Measurements from ENCODE around the gene GPR87.

The GPR87 gene

GRCh38 chr3:151276687-151277042 lies 40.0 kb downstream of the GPR87 start:
- Histone ChIP-seq H3F3A (ENCODE audit: low read depth) (no peaks in the 10 kb centered on the region), H3K4me2 (ENCODE audit: low read depth, low read length, poor library complexity, severe bottlenecking) (no peak overlapping the region), H3K9ac (ENCODE audit: low read depth, low read length, poor library complexity, severe bottlenecking) (no peak overlapping the region), H3K27me3 (ENCODE audit: insufficient read depth, low read length, poor library complexity, severe bottlenecking) (no peaks in the 10 kb centered on the region), H3K9me3 (ENCODE audit: insufficient read depth, low read depth, low read length) (no peaks in the 10 kb centered on the region), H3K36me3 (ENCODE audit: insufficient read depth, low read length) (peaks cover 14% of the 10 kb centered on the region; the same call in 1 of the 2 replicates), H3K4me1 (ENCODE audit: insufficient read depth, low read length, poor library complexity, severe bottlenecking) (peaks cover 52% of the 10 kb centered on the region), H3K4me3 (ENCODE audit: low read length, poor library complexity, severe bottlenecking) (no peak overlapping the region), H3K79me2 (ENCODE audit: insufficient read depth, low read length) (no peaks in the 10 kb centered on the region), H3K9me2 (replicated peaks; ENCODE audit: low read depth, low read length) (no peaks in the 10 kb centered on the region), H2AFZ (ENCODE audit: low read length) (no peak overlapping the region), H4K20me1 (ENCODE audit: insufficient read depth, low read length, poor library complexity, severe bottlenecking) (no peaks in the 10 kb centered on the region)
- no peak for TF ChIP-seq EZH2phosphoT487 (IDR thresholded peaks at IDR 0.05; ENCODE audit: borderline replicate concordance)
- no peak for TF ChIP-seq CTCF (conservative IDR thresholded peaks at IDR 0.05; ENCODE audit: low read length)

GRCh38 chr3:151276038-151276686 lies 40.5 kb downstream of the GPR87 start:
- H2AFZ ChIP-seq (ENCODE audit: low read length): no peak overlapping the region
- no peaks in the 10 kb centered on the region for H4K20me1 ChIP-seq (ENCODE audit: insufficient read depth, low read length, poor library complexity, severe bottlenecking)
- no peaks in the 10 kb centered on the region for H3F3A ChIP-seq (ENCODE audit: low read depth)
- H3K4me3 ChIP-seq (ENCODE audit: low read length, poor library complexity, severe bottlenecking): no peak overlapping the region
- H3K4me2 ChIP-seq (ENCODE audit: low read depth, low read length, poor library complexity, severe bottlenecking): no peak overlapping the region
- H3K9me2 ChIP-seq (replicated peaks; ENCODE audit: low read depth, low read length): no peaks in the 10 kb centered on the region
- no peak overlapping the region for H3K9ac ChIP-seq (ENCODE audit: low read depth, low read length, poor library complexity, severe bottlenecking)
- H3K79me2 ChIP-seq (ENCODE audit: insufficient read depth, low read length): no peaks in the 10 kb centered on the region
- peaks cover 14% of the 10 kb centered on the region; the same call in 1 of the 2 replicates for H3K36me3 ChIP-seq (ENCODE audit: insufficient read depth, low read length)
- H3K9me3 ChIP-seq (ENCODE audit: insufficient read depth, low read depth, low read length): no peaks in the 10 kb centered on the region
- peaks cover 52% of the 10 kb centered on the region for H3K4me1 ChIP-seq (ENCODE audit: insufficient read depth, low read length, poor library complexity, severe bottlenecking)
- H3K27me3 ChIP-seq (ENCODE audit: insufficient read depth, low read length, poor library complexity, severe bottlenecking): no peaks in the 10 kb centered on the region
- TF ChIP-seq EZH2phosphoT487 (IDR thresholded peaks at IDR 0.05; ENCODE audit: borderline replicate concordance) (no peak), CTCF (conservative IDR thresholded peaks at IDR 0.05; ENCODE audit: low read length) (no peak)

- H3K9ac ChIP-seq (ENCODE audit: low read depth, low read length, poor library complexity, severe bottlenecking): no peak overlapping the region
- H3K4me2 ChIP-seq (ENCODE audit: low read depth, low read length, poor library complexity, severe bottlenecking): no peak overlapping the region
Observed at GRCh38 chr3:151275091-151275490, 41.5 kb downstream of the GPR87 start.

More at GRCh38 chr3:151275091-151275490, 41.5 kb downstream of the GPR87 start:
- no peaks in the 10 kb centered on the region for H3F3A ChIP-seq (ENCODE audit: low read depth)
- H3K27me3 ChIP-seq (ENCODE audit: insufficient read depth, low read length, poor library complexity, severe bottlenecking): no peaks in the 10 kb centered on the region
- H3K4me1 ChIP-seq (ENCODE audit: insufficient read depth, low read length, poor library complexity, severe bottlenecking): peaks cover 52% of the 10 kb centered on the region
- H3K36me3 ChIP-seq (ENCODE audit: insufficient read depth, low read length): peaks cover 13% of the 10 kb centered on the region; the same call in 1 of the 2 replicates
- H3K4me3 ChIP-seq (ENCODE audit: low read length, poor library complexity, severe bottlenecking): no peak overlapping the region
- TF ChIP-seq EZH2phosphoT487 (IDR thresholded peaks at IDR 0.05; ENCODE audit: borderline replicate concordance): no peak
- TF ChIP-seq CTCF (conservative IDR thresholded peaks at IDR 0.05; ENCODE audit: low read length): no peak
- H3K79me2 ChIP-seq (ENCODE audit: insufficient read depth, low read length): no peaks in the 10 kb centered on the region
- H2AFZ ChIP-seq (ENCODE audit: low read length): no peak overlapping the region
- no peaks in the 10 kb centered on the region for H4K20me1 ChIP-seq (ENCODE audit: insufficient read depth, low read length, poor library complexity, severe bottlenecking)
- H3K9me3 ChIP-seq (ENCODE audit: insufficient read depth, low read depth, low read length): no peaks in the 10 kb centered on the region
- H3K9me2 ChIP-seq (replicated peaks; ENCODE audit: low read depth, low read length): no peaks in the 10 kb centered on the region

All from Loucy (cell line).